Activated T-helper 1 cell treated with anti-CD3 and anti-CD28 coated beads, Interleukin-12 subunit alpha, Interleukin-12 subunit beta, Interleukin-2, Interleukin-4 antibody, amounts not matched to agents 30 ng/mL and 10 ng/mL and 1 ng/mL, durations not matched to agents 14 hours and 24 hours and 36 hours (primary cell): ENCODE results near the gene CD9. TPM values are rescaled to one million over a fixed set of nuclear protein-coding genes. Genes with fewer than 3 reads are reported as not detected.

ENCODE experiments used
- DNase-seq: peaks from one replicate; pipeline ENCODE4 v3.0.0; 2021; ENCODE audit warnings: low spot score
- H3K27ac Mint-ChIP-seq: one replicate; pipeline ENCODE4 v1.8.0; 2021; ENCODE audit warnings: mild to moderate bottlenecking, mixed read lengths
- H3K27me3 Mint-ChIP-seq: one replicate; pipeline ENCODE4 v1.8.0; 2022; ENCODE audit warnings: mild to moderate bottlenecking, moderate library complexity, mixed read lengths; ENCODE audit not compliant: insufficient read depth
- H3K36me3 Mint-ChIP-seq: one replicate; pipeline ENCODE4 v1.8.0; 2021; ENCODE audit warnings: low read depth, mixed read lengths
- H3K4me1 Mint-ChIP-seq: one replicate; pipeline ENCODE4 v1.8.0; 2021; ENCODE audit warnings: low read depth, mixed read lengths
- H3K4me3 Mint-ChIP-seq: one replicate; pipeline ENCODE4 v1.8.0; 2021; ENCODE audit warnings: mild to moderate bottlenecking, moderate library complexity, mixed read lengths
- H3K9me3 Mint-ChIP-seq: one replicate; pipeline ENCODE4 v1.8.0; 2021; ENCODE audit warnings: mixed read lengths
- intact Hi-C: fragments of 100-400 bp; cut with micrococcal nuclease; formaldehyde crosslinking; loops from one replicate; pipeline ENCODE4 v1.15.1; 2024
- total RNA-seq: library from RNA; stranded (reverse); gene quantifications from 2 replicates; pipeline ENCODE4 v1.2.3, GENCODE V29; 2022

Gene CD9
- total RNA-seq, 1 donor from 2014 or later: 50.9 TPM

DNA sequence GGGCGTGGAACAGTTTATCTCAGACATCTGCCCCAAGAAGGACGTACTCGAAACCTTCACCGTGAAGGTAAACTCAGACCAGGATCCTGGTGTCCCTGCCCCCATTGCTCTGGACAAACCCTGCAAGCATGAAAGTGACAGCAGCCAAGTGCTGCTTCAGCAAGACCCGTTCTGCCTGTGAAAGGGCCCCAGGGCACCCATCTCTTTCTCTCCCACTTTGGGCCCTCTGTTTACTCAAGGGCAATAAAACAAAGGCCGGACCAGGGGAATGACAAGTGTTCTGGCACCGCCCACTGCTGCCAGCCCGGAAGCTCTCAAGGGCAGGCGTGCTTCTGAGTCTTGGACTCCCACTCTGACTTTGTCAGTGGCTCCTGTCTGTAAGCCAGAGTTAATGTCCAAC lies 35.3 kb downstream of the CD9 start:
- H3K27ac Mint-ChIP-seq: no peak overlapping the region
- no peak overlapping the region for H3K4me3 Mint-ChIP-seq
- no peaks in the 10 kb centered on the region for H3K9me3 Mint-ChIP-seq
- H3K4me1 Mint-ChIP-seq: peaks cover 18% of the 10 kb centered on the region
- DNase-seq: no peak
- peaks cover 4% of the 10 kb centered on the region for H3K36me3 Mint-ChIP-seq
- H3K27me3 Mint-ChIP-seq: peaks cover 3% of the 10 kb centered on the region
- intact Hi-C loops: no loop called here

- peaks cover 12% of the 10 kb centered on the region for H3K4me1 Mint-ChIP-seq
- DNase-seq: no peak
- H3K9me3 Mint-ChIP-seq: no peaks in the 10 kb centered on the region
- H3K27me3 Mint-ChIP-seq: peaks cover 3% of the 10 kb centered on the region
- H3K36me3 Mint-ChIP-seq: peaks cover 4% of the 10 kb centered on the region
- H3K4me3 Mint-ChIP-seq: no peak overlapping the region
- intact Hi-C loops: no loop called here
- no peak overlapping the region for H3K27ac Mint-ChIP-seq
Measured at GRCh38 chr12:6235906-6236640, 35.9 kb downstream of the CD9 start.

DNA sequence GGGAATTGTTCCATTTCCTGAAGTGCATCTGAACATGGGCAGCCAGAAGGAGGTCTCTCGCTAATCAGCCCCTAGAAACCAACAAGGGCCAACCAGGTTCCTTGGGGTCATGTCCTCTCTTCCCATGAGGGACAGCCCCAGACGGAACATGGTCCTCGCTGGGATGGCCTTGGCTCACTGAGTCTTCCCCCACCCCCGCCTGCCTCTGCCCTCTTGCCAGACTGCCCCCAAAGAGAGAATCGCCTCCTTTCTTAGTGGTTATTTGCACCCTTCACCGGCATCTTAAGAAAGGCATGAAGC lies 36.4 kb downstream of the CD9 start:
- Mint-ChIP-seq H3K27me3 (peaks cover 3% of the 10 kb centered on the region), H3K4me1 (peaks cover 7% of the 10 kb centered on the region), H3K36me3 (peaks cover 4% of the 10 kb centered on the region), H3K9me3 (no peaks in the 10 kb centered on the region), H3K4me3 (no peak overlapping the region), H3K27ac (no peak overlapping the region)
- intact Hi-C loops: no loop called here
- no peak for DNase-seq

DNA sequence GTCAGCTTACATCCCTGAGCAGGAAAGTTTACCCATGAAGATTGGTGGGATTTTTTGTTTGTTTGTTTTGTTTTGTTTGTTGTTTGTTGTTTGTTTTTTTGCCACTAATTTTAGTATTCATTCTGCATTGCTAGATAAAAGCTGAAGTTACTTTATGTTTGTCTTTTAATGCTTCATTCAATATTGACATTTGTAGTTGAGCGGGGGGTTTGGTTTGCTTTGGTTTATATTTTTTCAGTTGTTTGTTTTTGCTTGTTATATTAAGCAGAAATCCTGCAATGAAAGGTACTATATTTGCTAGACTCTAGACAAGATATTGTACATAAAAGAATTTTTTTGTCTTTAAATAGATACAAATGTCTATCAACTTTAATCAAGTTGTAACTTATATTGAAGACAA lies 37.6 kb downstream of the CD9 start:
- Mint-ChIP-seq H3K9me3 (no peaks in the 10 kb centered on the region), H3K4me1 (no peaks in the 10 kb centered on the region), H3K27ac (no peak overlapping the region), H3K4me3 (no peak overlapping the region), H3K36me3 (peaks cover 4% of the 10 kb centered on the region), H3K27me3 (peaks cover 3% of the 10 kb centered on the region)
- DNase-seq: no peak
- intact Hi-C loops: no loop called here

- Mint-ChIP-seq H3K9me3 (no peaks in the 10 kb centered on the region), H3K4me1 (no peaks in the 10 kb centered on the region), H3K27me3 (peaks cover 3% of the 10 kb centered on the region), H3K36me3 (peaks cover 4% of the 10 kb centered on the region), H3K4me3 (no peak overlapping the region), H3K27ac (no peak overlapping the region)
- intact Hi-C loops: no loop called here
- DNase-seq: no peak
Measured at GRCh38 chr12:6238875-6239274, 38.7 kb downstream of the CD9 start.

- H3K27me3 Mint-ChIP-seq: peaks cover 3% of the 10 kb centered on the region
- no peak for DNase-seq
- H3K4me1 Mint-ChIP-seq: no peaks in the 10 kb centered on the region
- peaks cover 4% of the 10 kb centered on the region for H3K36me3 Mint-ChIP-seq
- H3K4me3 Mint-ChIP-seq: no peak overlapping the region
- no peak overlapping the region for H3K27ac Mint-ChIP-seq
- intact Hi-C loops: no loop called here
- H3K9me3 Mint-ChIP-seq: no peaks in the 10 kb centered on the region
Measured at GRCh38 chr12:6241495-6241894, 41.3 kb downstream of the CD9 start.

GRCh38 chr12:6249580-6249979 lies 49.4 kb downstream of the CD9 start:
- no peaks in the 10 kb centered on the region for H3K4me1 Mint-ChIP-seq
- H3K36me3 Mint-ChIP-seq: no peaks in the 10 kb centered on the region
- no peak overlapping the region for H3K4me3 Mint-ChIP-seq
- no peak overlapping the region for H3K27ac Mint-ChIP-seq
- peaks cover 5% of the 10 kb centered on the region for H3K27me3 Mint-ChIP-seq
- intact Hi-C loops: no loop called here
- H3K9me3 Mint-ChIP-seq: no peaks in the 10 kb centered on the region
- DNase-seq: no peak

DNA sequence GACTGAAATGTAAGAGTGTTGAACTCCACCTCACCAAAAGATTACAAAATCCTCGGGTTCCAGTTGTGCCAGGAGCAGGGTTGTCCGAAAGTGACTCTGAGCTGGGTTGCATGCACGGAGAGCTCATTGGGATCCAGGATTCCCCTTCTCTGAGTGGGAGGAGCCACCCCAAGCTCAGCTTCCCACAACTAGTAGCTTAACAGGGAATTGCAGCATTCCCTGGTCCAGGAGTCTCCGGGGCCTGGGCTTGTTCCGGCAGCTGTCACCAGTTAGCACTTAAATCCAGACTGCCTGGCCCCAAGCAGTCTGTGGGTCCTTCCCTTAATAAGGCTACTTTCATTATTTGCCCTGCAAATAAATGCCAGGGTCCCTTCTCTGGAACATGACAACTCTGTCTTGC lies 50.1 kb downstream of the CD9 start:
- no peak overlapping the region for H3K4me3 Mint-ChIP-seq

DNA sequence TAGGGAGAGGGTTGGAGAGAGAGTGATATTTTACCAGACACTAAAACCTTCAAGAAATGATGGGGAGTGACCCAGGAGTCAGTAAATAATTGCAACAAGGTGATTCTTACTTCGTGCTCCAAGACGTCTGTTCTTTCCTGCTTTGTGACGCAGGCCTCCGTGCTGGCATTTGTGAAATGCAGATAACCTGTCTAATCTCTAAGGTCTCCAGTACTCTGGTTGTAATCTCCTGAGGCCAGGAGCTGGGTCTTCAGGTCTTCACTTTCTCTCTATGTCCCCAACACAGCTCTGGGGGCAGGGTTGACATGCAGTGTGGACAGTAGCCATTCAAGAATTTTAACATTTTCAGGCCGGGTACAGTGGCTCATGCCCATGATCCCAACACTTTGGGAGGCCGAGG lies 53.1 kb downstream of the CD9 start:
- intact Hi-C loops: no loop called here
- no peak for DNase-seq
- Mint-ChIP-seq H3K27ac (no peak overlapping the region), H3K4me3 (no peak overlapping the region), H3K4me1 (no peaks in the 10 kb centered on the region), H3K9me3 (no peaks in the 10 kb centered on the region), H3K27me3 (peaks cover 7% of the 10 kb centered on the region), H3K36me3 (no peaks in the 10 kb centered on the region)

More for the DNA sequence above, 50.1 kb downstream of the CD9 start:
- H3K36me3 Mint-ChIP-seq: no peaks in the 10 kb centered on the region
- no peak for DNase-seq
- no peaks in the 10 kb centered on the region for H3K9me3 Mint-ChIP-seq
- no peaks in the 10 kb centered on the region for H3K4me1 Mint-ChIP-seq
- H3K27ac Mint-ChIP-seq: no peak overlapping the region
- intact Hi-C loops: no loop called here
- peaks cover 5% of the 10 kb centered on the region for H3K27me3 Mint-ChIP-seq

- intact Hi-C loops: no loop called here
Measured at GRCh38 chr12:6254491-6254890, 54.3 kb downstream of the CD9 start.

DNA sequence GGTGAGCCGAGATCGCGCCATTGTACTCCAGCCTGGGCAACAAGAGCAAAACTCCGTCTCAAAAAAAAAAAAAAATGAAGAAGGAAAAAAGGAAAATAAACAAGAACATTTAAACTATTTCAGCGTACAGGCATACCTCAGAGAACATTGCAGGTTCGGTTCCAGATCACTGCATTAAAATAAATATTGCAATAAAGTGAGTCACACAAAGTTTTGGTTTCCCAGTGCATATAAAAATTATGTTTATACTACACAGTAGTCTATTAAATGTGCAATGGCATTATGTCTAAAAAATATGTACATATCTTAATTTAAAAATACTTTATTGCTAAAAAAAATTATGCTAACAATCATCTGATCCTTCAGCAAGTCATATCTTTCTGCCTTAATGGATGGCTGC lies 56.8 kb downstream of the CD9 start:
- H3K4me3 Mint-ChIP-seq: no peak overlapping the region
- H3K36me3 Mint-ChIP-seq: no peaks in the 10 kb centered on the region
- intact Hi-C loops: no loop called here

More at GRCh38 chr12:6254491-6254890, 54.3 kb downstream of the CD9 start:
- Mint-ChIP-seq H3K9me3 (no peaks in the 10 kb centered on the region), H3K36me3 (no peaks in the 10 kb centered on the region), H3K27ac (no peak overlapping the region), H3K4me3 (no peak overlapping the region), H3K27me3 (peaks cover 9% of the 10 kb centered on the region), H3K4me1 (no peaks in the 10 kb centered on the region)
- no peak for DNase-seq

DNA sequence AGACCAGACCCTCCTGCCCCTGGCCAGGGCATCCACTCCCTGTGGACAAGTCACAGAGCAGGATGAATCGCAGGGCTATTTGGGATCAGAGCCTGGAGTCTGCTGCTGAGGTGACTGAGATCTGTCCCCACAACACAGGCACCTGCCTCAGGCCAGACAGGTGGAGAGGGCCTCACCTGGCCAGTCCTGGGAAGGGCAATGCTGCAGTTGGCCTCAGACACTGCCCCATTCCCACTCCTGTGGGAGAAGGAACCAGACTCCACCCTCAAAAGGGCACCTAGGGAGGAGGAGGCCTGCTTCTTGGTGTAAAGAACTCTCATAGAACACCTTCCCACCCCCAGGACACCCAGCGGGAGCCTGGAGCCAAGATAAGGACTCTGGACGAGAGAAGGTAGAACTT lies 62.0 kb downstream of the CD9 start:
- DNase-seq: no peak

More for the DNA sequence above, 56.8 kb downstream of the CD9 start:
- Mint-ChIP-seq H3K27ac (no peak overlapping the region), H3K27me3 (peaks cover 5% of the 10 kb centered on the region), H3K9me3 (no peaks in the 10 kb centered on the region), H3K4me1 (peaks cover 4% of the 10 kb centered on the region)
- no peak for DNase-seq

GRCh38 chr12:6262623-6263022 lies 62.4 kb downstream of the CD9 start:
- intact Hi-C loops: no loop called here
- H3K9me3 Mint-ChIP-seq: no peaks in the 10 kb centered on the region
- H3K27me3 Mint-ChIP-seq: peaks cover 3% of the 10 kb centered on the region
- H3K4me3 Mint-ChIP-seq: no peak overlapping the region
- no peak overlapping the region for H3K27ac Mint-ChIP-seq
- H3K4me1 Mint-ChIP-seq: peaks cover 27% of the 10 kb centered on the region
- no peak for DNase-seq
- H3K36me3 Mint-ChIP-seq: no peaks in the 10 kb centered on the region

More for the DNA sequence above, 62.0 kb downstream of the CD9 start:
- H3K4me3 Mint-ChIP-seq: no peak overlapping the region
- no peaks in the 10 kb centered on the region for H3K36me3 Mint-ChIP-seq
- peaks cover 23% of the 10 kb centered on the region for H3K4me1 Mint-ChIP-seq
- intact Hi-C loops: no loop called here
- H3K27me3 Mint-ChIP-seq: peaks cover 5% of the 10 kb centered on the region
- no peak overlapping the region for H3K27ac Mint-ChIP-seq
- H3K9me3 Mint-ChIP-seq: no peaks in the 10 kb centered on the region

DNA sequence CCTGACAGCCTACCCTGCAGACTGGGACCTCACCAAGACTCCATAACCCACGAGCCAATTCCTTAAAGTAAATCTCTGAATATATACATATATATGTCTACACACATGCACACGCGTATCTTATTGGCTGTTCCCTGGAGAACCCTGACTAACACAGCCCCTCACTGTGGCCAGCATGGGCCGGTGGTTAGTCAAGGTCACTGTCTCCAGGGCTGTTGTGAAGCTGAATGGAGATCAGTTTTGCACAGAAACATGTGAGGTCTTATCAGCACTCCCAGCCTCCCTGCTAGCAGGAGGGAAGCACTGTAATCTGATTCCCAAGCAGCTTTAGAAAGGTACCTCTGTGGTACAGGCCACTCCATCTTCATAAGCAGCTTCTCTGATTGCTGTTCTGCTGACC lies 63.7 kb downstream of the CD9 start:
- H3K36me3 Mint-ChIP-seq: no peaks in the 10 kb centered on the region
- DNase-seq: no peak
- H3K27ac Mint-ChIP-seq: no peak overlapping the region
- intact Hi-C loops: no loop called here
- H3K27me3 Mint-ChIP-seq: peaks cover 2% of the 10 kb centered on the region
- H3K4me1 Mint-ChIP-seq: peaks cover 28% of the 10 kb centered on the region
- H3K9me3 Mint-ChIP-seq: no peaks in the 10 kb centered on the region
- no peak overlapping the region for H3K4me3 Mint-ChIP-seq
